Activated T-cell treated with anti-CD3 and anti-CD28 coated beads, Interleukin-2, amount 50 U/mL, for 72 hours (primary cell): Measurements from ENCODE around the gene PRR14. TPM values are rescaled to one million over a fixed set of nuclear protein-coding genes. Genes with fewer than 3 reads are reported as not detected.
"Not testable (repeated sequence)": the region's sequence is repeated elsewhere in the genome, so short reads cannot be mapped to it uniquely, and the experiment has no call there.

Experiments
- ATAC-seq, 2 donors: fragments of 150-1000 bp; cut with Tn5 transposase; replicated peaks in 1 of 2; 2 replicates each; pipeline ENCODE4 v1.10.0; 2021; ENCODE audit warnings: moderate library complexity in 2 of 2, mild to moderate bottlenecking in 1 of 2
- DNase-seq, 2 donors: peaks; one replicate each; pipeline ENCODE4 v3.0.0; 2021 to 2022; ENCODE audit warnings: mixed read lengths in 1 of 2
- H3K27ac Mint-ChIP-seq: one replicate; pipeline ENCODE4 v1.8.0; 2022; ENCODE audit warnings: mild to moderate bottlenecking, moderate library complexity, mixed read lengths
- H3K27me3 Mint-ChIP-seq: one replicate; pipeline ENCODE4 v1.8.0; 2022; ENCODE audit warnings: low read depth, mixed read lengths
- H3K36me3 Mint-ChIP-seq, 2 donors: one replicate each; pipeline ENCODE4 v1.8.0; 2022; ENCODE audit warnings: mixed read lengths in 2 of 2, mild to moderate bottlenecking in 1 of 2; ENCODE audit not compliant: insufficient read depth in 2 of 2
- H3K4me1 Mint-ChIP-seq: one replicate; pipeline ENCODE4 v1.8.0; 2022; ENCODE audit warnings: low read depth, mixed read lengths
- H3K4me3 Mint-ChIP-seq, 2 donors: one replicate each; pipeline ENCODE4 v1.8.0; 2022; ENCODE audit warnings: mild to moderate bottlenecking in 2 of 2, mixed read lengths in 2 of 2, moderate library complexity in 2 of 2
- H3K9me3 Mint-ChIP-seq, 2 donors: one replicate each; pipeline ENCODE4 v1.8.0; 2022; ENCODE audit warnings: mixed read lengths in 2 of 2
- total RNA-seq, 2 donors: library from RNA; stranded (reverse); gene quantifications; one replicate each; pipeline ENCODE4 v1.2.3, GENCODE V29; 2022

Gene PRR14
- total RNA-seq, 2 donors from 2014 or later, result 108 to 124 TPM

DNA sequence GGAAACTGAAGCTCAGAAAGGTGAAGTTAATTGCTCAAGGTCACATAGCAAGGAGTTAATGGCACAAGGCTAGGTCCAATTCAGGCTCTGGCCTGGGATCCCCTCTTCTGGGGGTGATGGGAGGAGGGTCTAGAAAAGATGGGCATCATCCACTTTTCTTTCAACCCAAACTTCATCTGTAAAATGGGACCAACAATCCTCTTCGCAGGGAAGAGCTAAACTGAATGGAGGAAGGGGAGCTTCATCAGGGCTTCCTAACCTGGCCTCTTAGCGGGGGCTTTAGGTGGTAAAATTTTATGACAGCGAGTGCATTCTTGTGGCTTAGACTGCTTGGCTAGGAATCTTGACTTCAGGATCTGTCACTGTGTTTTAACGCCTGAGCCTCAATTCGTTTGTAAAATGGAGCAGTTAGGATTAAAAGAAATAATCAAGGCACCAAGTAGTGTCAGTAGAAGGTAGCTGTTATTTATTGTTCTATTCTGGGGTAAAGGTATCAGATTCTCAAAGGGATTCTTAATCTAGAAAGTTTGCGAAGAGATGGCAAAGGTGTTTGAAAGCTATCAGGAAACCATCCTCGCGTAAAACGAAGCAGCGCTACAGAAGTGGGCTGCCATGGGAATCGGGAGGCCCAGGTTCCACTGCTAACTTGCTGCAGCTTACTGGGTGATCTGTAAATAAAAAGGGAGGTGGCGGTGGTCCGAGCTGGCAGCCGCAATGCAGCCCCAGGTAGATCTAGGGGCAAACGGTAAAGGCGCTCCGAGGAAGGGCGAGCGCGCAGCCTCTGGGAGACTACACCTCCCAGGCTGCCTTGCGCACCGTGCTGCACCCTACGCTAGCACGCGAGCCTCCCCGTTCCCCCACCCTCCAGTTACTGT, 46.7 kb downstream of the PRR14 start:
- ATAC-seq (peak; percentile 90), DNase-seq (no peak)
- H3K27me3 Mint-ChIP-seq, result no peaks in the 10 kb centered on the region
- H3K36me3 Mint-ChIP-seq, result peaks cover 4 to 24% of the 10 kb centered on the region in 2 donors
- peak overlapping the region; percentile 97 to 100 for H3K4me3 Mint-ChIP-seq
- peak overlapping the region; percentile 99 for H3K27ac Mint-ChIP-seq
- peaks cover 49% of the 10 kb centered on the region for H3K4me1 Mint-ChIP-seq
- H3K9me3 Mint-ChIP-seq, result no peaks in the 10 kb centered on the region

DNA sequence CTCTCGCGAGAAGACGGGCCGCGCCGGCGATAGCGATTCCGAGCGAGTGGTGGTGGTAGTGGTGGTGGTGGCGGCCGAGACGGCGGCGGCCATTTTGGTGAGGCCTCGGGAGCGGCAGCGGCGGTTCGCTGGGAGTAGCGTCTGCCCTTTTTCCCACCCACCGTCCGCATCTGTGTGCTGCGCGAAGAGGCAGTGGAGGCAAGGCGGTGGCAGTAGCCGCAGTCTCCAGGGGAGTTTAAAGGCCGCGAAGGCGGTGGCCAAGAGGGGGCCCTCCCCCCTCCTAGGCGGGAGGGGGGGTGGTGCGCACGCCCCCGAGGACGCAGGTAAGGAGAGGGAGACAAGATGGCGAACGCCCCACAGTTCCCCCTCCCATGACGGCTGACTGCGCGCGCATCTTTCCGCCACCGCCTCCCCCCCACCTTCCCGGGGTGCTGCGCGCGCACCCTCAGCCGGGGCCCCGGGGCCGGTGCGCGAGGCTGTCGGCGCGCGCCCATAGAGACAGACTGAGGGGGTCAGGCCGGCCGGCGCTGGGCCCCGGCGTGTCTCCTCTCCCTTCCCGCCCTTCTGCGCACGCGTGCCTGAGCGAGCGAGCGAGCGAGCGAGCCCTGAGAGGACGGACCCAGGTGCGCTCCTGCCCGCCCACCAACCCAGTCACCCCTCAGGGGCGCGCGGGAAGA, 47.5 kb downstream of the PRR14 start:
- Mint-ChIP-seq H3K27ac (peak overlapping the region; percentile 99), H3K36me3 (peaks cover 6 to 28% of the 10 kb centered on the region in 2 donors), H3K27me3 (no peaks in the 10 kb centered on the region), H3K4me3 (peak overlapping the region; percentile 97 to 100), H3K9me3 (no peaks in the 10 kb centered on the region), H3K4me1 (peaks cover 50% of the 10 kb centered on the region)
- peak; percentile 99 to 100 for DNase-seq
- peak; percentile 72 to 75 for ATAC-seq

DNA sequence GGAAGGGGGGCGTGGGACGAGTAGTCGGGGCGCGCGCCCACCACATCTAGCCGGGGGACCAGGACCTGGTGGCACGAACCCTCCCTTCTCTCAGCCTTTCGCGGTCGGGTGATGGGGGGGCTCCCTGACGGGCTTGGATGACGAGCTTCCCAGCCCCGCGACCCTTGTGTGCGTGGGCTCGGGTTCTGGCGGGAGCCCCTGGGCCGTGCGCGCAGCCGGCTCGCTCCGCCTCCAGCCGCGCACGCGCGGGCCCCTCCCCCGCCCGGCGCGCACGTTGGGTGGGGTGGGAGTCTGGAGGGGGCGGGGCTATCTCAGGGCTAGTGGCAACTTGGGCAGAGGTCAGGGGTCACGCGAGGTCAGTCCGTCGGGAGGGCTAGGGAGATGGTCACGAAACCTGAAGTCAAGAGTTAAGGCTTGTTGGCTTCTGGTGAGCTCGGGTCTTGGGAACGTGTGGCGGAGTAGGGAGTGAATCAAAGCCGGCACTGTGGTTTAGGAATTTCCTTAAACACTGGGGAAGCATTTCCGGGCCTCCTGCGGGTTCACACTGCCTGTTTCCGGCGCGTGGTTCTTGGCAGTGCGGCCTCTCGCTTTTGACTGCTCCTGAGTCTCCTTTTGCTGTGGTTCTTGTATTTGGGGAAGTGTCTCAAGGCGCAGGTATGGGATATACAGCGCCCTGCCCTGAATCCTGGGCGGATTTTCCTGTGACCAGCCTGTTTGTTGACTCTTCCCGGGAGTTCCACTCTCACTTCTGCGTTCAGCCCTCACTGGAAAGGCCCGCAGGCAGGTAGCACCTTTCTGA, 48.3 kb downstream of the PRR14 start, which contains the start of gene SRCAP:
Gene SRCAP, plus strand, starts transcription at position 356 of the 799 bp plus-strand sequence. CDS start 1,654 bp downstream, outside the sequence.
- ATAC-seq, result peak; percentile 47

DNA sequence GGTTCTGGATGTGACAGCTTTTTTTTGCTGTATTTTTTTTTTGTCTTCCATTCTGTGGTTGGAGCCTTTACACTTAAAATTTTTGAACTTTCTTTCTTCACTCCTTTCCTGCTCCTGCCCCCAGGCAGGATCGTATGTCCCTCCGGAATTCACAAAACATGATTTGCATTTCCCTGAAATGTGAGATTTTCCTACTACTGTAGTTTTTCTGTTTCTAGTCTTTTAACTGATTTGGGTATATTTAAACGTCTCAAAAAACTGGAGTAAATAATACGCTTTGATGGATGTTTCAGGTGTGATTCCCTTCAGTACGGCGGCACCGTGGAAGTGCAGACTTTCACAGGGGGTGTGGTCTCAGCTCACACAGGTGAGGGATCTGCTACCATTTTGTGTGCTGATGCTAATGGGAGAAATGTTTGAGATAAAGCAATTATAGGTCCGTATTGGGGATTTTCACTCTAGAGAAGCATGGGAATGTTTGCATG, 48.9 kb downstream of the PRR14 start:
- Mint-ChIP-seq H3K9me3 (no peaks in the 10 kb centered on the region), H3K27me3 (no peaks in the 10 kb centered on the region), H3K4me1 (peaks cover 42% of the 10 kb centered on the region), H3K27ac (peak overlapping the region; percentile 92), H3K4me3 (peak overlapping the region; percentile 97 to 100), H3K36me3 (peaks cover 6 to 36% of the 10 kb centered on the region in 2 donors)
- DNase-seq (no peak), ATAC-seq (no peak)

More for the DNA sequence above, 48.3 kb downstream of the PRR14 start, which contains the start of gene SRCAP:
- peak; percentile 87 to 92 for DNase-seq
- peaks cover 6 to 32% of the 10 kb centered on the region in 2 donors for H3K36me3 Mint-ChIP-seq
- peaks cover 42% of the 10 kb centered on the region for H3K4me1 Mint-ChIP-seq
- no peaks in the 10 kb centered on the region for H3K9me3 Mint-ChIP-seq
- H3K27me3 Mint-ChIP-seq, result no peaks in the 10 kb centered on the region
- H3K4me3 Mint-ChIP-seq, result peak within 1 kb of the TSS; percentile 97 to 100
- H3K27ac Mint-ChIP-seq, result peak within 1 kb of the TSS; percentile 99

DNA sequence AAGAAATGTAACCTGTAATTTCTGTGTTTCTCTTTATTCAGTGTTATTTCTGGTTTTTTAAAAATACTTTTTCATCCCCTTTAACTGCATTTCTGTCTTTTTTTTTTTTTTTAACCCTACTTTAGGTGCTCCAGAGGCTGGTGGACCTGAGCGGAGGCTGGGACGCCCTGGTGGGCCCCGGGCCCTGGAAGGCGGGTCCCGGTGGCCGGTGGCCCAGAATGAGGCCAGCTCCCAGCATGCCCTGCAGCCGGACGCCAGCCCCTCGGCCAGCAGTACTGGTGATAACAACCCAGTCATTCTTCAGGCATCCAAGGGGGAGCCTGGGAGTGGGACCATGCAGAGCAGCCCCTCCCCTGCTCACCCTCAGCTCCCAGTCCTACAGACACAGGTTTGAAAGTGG, 49.7 kb downstream of the PRR14 start:
- H3K27ac Mint-ChIP-seq, result peak overlapping the region; percentile 92

DNA sequence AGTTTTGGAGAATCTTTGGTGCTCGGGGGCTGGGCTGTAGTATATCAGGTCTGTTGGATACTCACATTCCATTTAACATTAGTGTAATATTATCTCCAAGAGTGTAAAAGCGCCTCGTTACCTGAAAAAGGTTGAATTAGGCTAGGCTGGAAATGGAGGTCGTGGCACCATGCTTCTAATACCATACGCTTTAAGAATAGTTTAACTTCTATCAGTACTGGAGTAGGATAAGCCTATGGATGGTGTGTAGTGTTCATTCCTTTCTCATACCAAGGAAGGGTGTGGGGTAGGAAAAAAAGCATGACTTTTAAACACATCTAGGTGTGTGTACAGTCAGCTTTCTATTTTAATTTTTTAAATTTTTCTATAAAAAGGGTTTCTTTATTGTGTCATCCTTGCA, 50.2 kb downstream of the PRR14 start:
- H3K27me3 Mint-ChIP-seq, result no peaks in the 10 kb centered on the region
- H3K27ac Mint-ChIP-seq, result no peak overlapping the region
- H3K36me3 Mint-ChIP-seq, result peaks cover 8 to 39% of the 10 kb centered on the region in 2 donors
- H3K4me1 Mint-ChIP-seq, result peaks cover 37% of the 10 kb centered on the region
- DNase-seq (no peak), ATAC-seq (no peak)
- H3K4me3 Mint-ChIP-seq, result peak overlapping the region; percentile 54 to 97
- H3K9me3 Mint-ChIP-seq, result no peaks in the 10 kb centered on the region

More for the DNA sequence above, 49.7 kb downstream of the PRR14 start:
- Mint-ChIP-seq H3K27me3 (no peaks in the 10 kb centered on the region), H3K36me3 (peaks cover 6 to 36% of the 10 kb centered on the region in 2 donors), H3K9me3 (no peaks in the 10 kb centered on the region), H3K4me1 (peaks cover 37% of the 10 kb centered on the region), H3K4me3 (peak overlapping the region; percentile 97 to 100)
- ATAC-seq (no peak), DNase-seq (no peak)

DNA sequence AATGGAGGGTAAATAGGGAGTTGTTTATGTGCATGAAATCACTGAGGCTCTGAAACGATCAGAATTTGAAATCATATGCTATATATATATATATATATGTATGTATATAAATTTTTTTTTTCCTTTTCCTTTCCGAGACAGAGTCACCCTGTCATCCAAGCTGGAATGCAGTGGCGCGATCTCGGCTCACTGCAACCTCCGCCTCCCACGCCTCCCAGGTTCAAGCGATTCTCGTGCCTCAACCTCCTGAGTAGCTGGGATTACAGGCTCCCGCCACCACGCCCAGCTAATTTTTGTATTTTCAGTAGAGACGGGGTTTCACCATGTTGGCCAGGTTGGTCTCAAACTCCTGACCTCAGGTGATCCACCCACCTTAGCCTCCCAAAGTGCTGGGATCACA, 52.3 kb downstream of the PRR14 start:
- ATAC-seq, H3K9me3 Mint-ChIP-seq, H3K27ac Mint-ChIP-seq, H3K4me3 Mint-ChIP-seq, H3K27me3 Mint-ChIP-seq, DNase-seq: not testable (repeated sequence)
- Mint-ChIP-seq H3K4me1 (peaks cover 25% of the 10 kb centered on the region), H3K36me3 (peaks cover 13 to 53% of the 10 kb centered on the region in 2 donors)

DNA sequence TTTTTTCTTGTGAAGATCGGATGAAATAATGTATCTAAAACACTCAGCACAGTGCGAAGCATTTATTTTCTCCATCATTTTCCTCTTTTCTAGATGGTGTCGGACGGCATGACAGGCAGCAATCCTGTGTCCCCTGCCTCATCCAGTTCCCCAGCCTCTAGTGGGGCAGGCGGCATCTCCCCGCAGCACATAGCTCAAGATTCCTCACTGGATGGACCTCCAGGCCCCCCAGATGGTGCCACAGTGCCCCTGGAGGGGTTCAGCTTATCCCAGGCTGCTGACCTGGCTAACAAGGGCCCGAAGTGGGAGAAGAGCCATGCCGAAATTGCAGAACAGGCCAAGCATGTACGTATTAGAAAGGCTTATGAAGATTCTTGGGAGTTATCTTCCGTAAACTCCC, 53.2 kb downstream of the PRR14 start:
- Mint-ChIP-seq H3K36me3 (peaks cover 13 to 51% of the 10 kb centered on the region in 2 donors), H3K9me3 (no peaks in the 10 kb centered on the region), H3K4me1 (peaks cover 25% of the 10 kb centered on the region), H3K27ac (no peak overlapping the region), H3K27me3 (no peaks in the 10 kb centered on the region), H3K4me3 (no peak overlapping the region)
- DNase-seq (no peak), ATAC-seq (no peak)

Other genes starting within 250 kb of the PRR14 start
- gene ZNF771, start 243.4 kb upstream of the PRR14 start, total RNA-seq, result 1 to 10 TPM; 5.8 to 6.3 TPM
- 10 to 100 TPM; 56.5 to 78.8 TPM for gene DCTPP1, start 220.9 kb upstream of the PRR14 start, total RNA-seq
- 10 to 100 TPM; 67.0 to 82.1 TPM for gene SEPHS2, start 205.1 kb upstream of the PRR14 start, total RNA-seq
- 100 to 1,000 TPM; 517 to 673 TPM for gene ITGAL, start 178.2 kb upstream of the PRR14 start, total RNA-seq
- 10 to 100 TPM; 21.0 to 22.5 TPM for gene ZNF768, start 124.4 kb upstream of the PRR14 start, total RNA-seq
- gene ZNF747, start 116.1 kb upstream of the PRR14 start, total RNA-seq, result 1 to 10 TPM; 8.3 to 9.2 TPM
- gene ZNF764, start 92.6 kb upstream of the PRR14 start, total RNA-seq, result 10 to 100 TPM; 10.7 to 12.7 TPM
- 10 to 100 TPM; 14.5 TPM for gene ZNF688, start 79.2 kb upstream of the PRR14 start, total RNA-seq
- 10 to 100 TPM; 10.9 to 12.6 TPM for gene ZNF785, start 65.3 kb upstream of the PRR14 start, total RNA-seq
- gene ZNF689, start 40.6 kb upstream of the PRR14 start, total RNA-seq, result 10 to 100 TPM; 12.8 to 17.7 TPM
- 100 to 1,000 TPM; 170 to 185 TPM for gene FBRS, start 7.5 kb downstream of the PRR14 start, total RNA-seq
- gene SRCAP, start 48.2 kb downstream of the PRR14 start, total RNA-seq, result 10 to 100 TPM; 52.9 to 64.7 TPM
- gene PHKG2, start 97.5 kb downstream of the PRR14 start, total RNA-seq, result 10 to 100 TPM; 38.0 to 38.5 TPM
- 1 to 10 TPM; 3.2 to 4.7 TPM for gene CFAP119, start 111.1 kb downstream of the PRR14 start, total RNA-seq
- 10 to 100 TPM; 60.2 to 63.5 TPM for gene RNF40, start 111.4 kb downstream of the PRR14 start, total RNA-seq
- gene ZNF629, start 136.2 kb downstream of the PRR14 start, total RNA-seq, result 1 to 10 TPM; 3.7 TPM
- 10 to 100 TPM; 21.7 to 23.2 TPM for gene BCL7C, start 243.1 kb downstream of the PRR14 start, total RNA-seq
- under 1 TPM; 0.25 to 0.72 TPM for gene CTF1, start 245.7 kb downstream of the PRR14 start, total RNA-seq